ENCODE results near the gene AMIGO2.

The AMIGO2 gene

GRCh38 chr12:47114481-47114892 is 34.7 kb upstream of the AMIGO2 start:
- Histone ChIP-seq H3K9me2 (replicated peaks; ENCODE audit: insufficient read depth, low read length) (no peaks in the 10 kb centered on the region), H4K20me1 (ENCODE audit: low read depth, low read length) (no peaks in the 10 kb centered on the region), H3F3A (ENCODE audit: insufficient read depth) (no peaks in the 10 kb centered on the region), H3K36me3 (ENCODE audit: low read length) (no peaks in the 10 kb centered on the region), H3K4me3 (ENCODE audit: insufficient read depth, low read length, poor library complexity, severe bottlenecking) (no peak overlapping the region), H3K4me2 (ENCODE audit: low read depth, low read length, poor library complexity, severe bottlenecking) (no peak overlapping the region), H3K79me2 (ENCODE audit: insufficient read depth, low read length) (no peaks in the 10 kb centered on the region), H3K9me3 (ENCODE audit: insufficient read depth, low read length) (no peaks in the 10 kb centered on the region), H3K27ac (ENCODE audit: low read depth, low read length) (no peak overlapping the region), H2AFZ (ENCODE audit: low read depth, low read length, severe bottlenecking) (no peak overlapping the region), H3K9ac (ENCODE audit: low read length) (no peak overlapping the region), H3K27me3 (ENCODE audit: low read length) (no peaks in the 10 kb centered on the region)
- no peak for TF ChIP-seq EZH2phosphoT487 (conservative IDR thresholded peaks at IDR 0.05; ENCODE audit: low read length)
- TF ChIP-seq, protein P1, sequence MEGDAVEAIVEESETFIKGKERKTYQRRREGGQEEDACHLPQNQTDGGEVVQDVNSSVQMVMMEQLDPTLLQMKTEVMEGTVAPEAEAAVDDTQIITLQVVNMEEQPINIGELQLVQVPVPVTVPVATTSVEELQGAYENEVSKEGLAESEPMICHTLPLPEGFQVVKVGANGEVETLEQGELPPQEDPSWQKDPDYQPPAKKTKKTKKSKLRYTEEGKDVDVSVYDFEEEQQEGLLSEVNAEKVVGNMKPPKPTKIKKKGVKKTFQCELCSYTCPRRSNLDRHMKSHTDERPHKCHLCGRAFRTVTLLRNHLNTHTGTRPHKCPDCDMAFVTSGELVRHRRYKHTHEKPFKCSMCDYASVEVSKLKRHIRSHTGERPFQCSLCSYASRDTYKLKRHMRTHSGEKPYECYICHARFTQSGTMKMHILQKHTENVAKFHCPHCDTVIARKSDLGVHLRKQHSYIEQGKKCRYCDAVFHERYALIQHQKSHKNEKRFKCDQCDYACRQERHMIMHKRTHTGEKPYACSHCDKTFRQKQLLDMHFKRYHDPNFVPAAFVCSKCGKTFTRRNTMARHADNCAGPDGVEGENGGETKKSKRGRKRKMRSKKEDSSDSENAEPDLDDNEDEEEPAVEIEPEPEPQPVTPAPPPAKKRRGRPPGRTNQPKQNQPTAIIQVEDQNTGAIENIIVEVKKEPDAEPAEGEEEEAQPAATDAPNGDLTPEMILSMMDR (IDR thresholded peaks at IDR 0.05; ENCODE audit: insufficient read depth, low read length, poor library complexity, severe bottlenecking) = no peak

GRCh38 chr12:47112679-47113078 is 32.9 kb upstream of the AMIGO2 start:
- no peak overlapping the region for H3K27ac ChIP-seq (ENCODE audit: low read depth, low read length)
- H3K27me3 ChIP-seq (ENCODE audit: low read length) = no peaks in the 10 kb centered on the region
- no peaks in the 10 kb centered on the region for H4K20me1 ChIP-seq (ENCODE audit: low read depth, low read length)
- H3K4me3 ChIP-seq (ENCODE audit: insufficient read depth, low read length, poor library complexity, severe bottlenecking) = no peak overlapping the region
- no peak overlapping the region for H3K9ac ChIP-seq (ENCODE audit: low read length)
- TF ChIP-seq, protein P1 (IDR thresholded peaks at IDR 0.05; ENCODE audit: insufficient read depth, low read length, poor library complexity, severe bottlenecking) = no peak
- no peak for TF ChIP-seq EZH2phosphoT487 (conservative IDR thresholded peaks at IDR 0.05; ENCODE audit: low read length)
- no peaks in the 10 kb centered on the region for H3K79me2 ChIP-seq (ENCODE audit: insufficient read depth, low read length)
- no peaks in the 10 kb centered on the region for H3K9me2 ChIP-seq (replicated peaks; ENCODE audit: insufficient read depth, low read length)
- H3F3A ChIP-seq (ENCODE audit: insufficient read depth) = no peaks in the 10 kb centered on the region
- H2AFZ ChIP-seq (ENCODE audit: low read depth, low read length, severe bottlenecking) = no peak overlapping the region
- H3K9me3 ChIP-seq (ENCODE audit: insufficient read depth, low read length) = no peaks in the 10 kb centered on the region
- no peak overlapping the region for H3K4me2 ChIP-seq (ENCODE audit: low read depth, low read length, poor library complexity, severe bottlenecking)
- H3K36me3 ChIP-seq (ENCODE audit: low read length) = no peaks in the 10 kb centered on the region

DNA sequence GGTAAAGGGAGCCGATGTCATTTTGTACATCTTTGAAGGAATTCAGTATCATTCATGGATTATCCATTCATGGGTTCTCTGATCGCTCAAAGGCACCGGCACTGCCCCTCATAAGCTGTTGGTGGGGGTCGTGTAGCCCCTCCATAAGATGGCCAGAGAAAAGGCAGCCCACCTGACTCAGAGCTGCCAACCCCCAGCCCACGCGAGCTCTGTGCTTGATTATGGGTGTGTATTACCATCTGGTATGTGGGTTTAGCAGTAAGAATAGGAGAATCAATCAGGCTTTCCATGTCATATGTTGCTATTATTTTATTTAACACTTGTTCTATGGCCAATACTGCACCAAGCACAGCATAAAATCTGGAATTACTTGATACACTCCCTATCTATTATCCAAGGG is 32.1 kb upstream of the AMIGO2 start:
- no peak overlapping the region for H3K27ac ChIP-seq (ENCODE audit: low read depth, low read length)
- no peaks in the 10 kb centered on the region for H4K20me1 ChIP-seq (ENCODE audit: low read depth, low read length)
- no peak overlapping the region for H2AFZ ChIP-seq (ENCODE audit: low read depth, low read length, severe bottlenecking)
- no peaks in the 10 kb centered on the region for H3K79me2 ChIP-seq (ENCODE audit: insufficient read depth, low read length)
- H3K9me2 ChIP-seq (replicated peaks; ENCODE audit: insufficient read depth, low read length) = no peaks in the 10 kb centered on the region
- no peak overlapping the region for H3K9ac ChIP-seq (ENCODE audit: low read length)
- H3K4me3 ChIP-seq (ENCODE audit: insufficient read depth, low read length, poor library complexity, severe bottlenecking) = no peak overlapping the region
- no peak for TF ChIP-seq EZH2phosphoT487 (conservative IDR thresholded peaks at IDR 0.05; ENCODE audit: low read length)
- TF ChIP-seq, protein P1 (IDR thresholded peaks at IDR 0.05; ENCODE audit: insufficient read depth, low read length, poor library complexity, severe bottlenecking) = no peak
- no peaks in the 10 kb centered on the region for H3F3A ChIP-seq (ENCODE audit: insufficient read depth)
- no peak overlapping the region for H3K4me2 ChIP-seq (ENCODE audit: low read depth, low read length, poor library complexity, severe bottlenecking)
- no peaks in the 10 kb centered on the region for H3K36me3 ChIP-seq (ENCODE audit: low read length)
- H3K27me3 ChIP-seq (ENCODE audit: low read length) = no peaks in the 10 kb centered on the region
- no peaks in the 10 kb centered on the region for H3K9me3 ChIP-seq (ENCODE audit: insufficient read depth, low read length)
